Measurements from ENCODE around the gene TIFAB. TPM values are rescaled to one million over a fixed set of nuclear protein-coding genes. Genes with fewer than 3 reads are reported as not detected.

Gene TIFAB
- polyA plus RNA-seq, 12 donors = 0.08 to 2.1 (median 0.14) TPM; not detected in 2

GRCh38 chr5:135444360-135444759 is 7.8 kb downstream of the TIFAB start:
- no peak for DNase-seq

- no peak for DNase-seq
These were observed 8.8 kb downstream of the TIFAB start for GRCh38 chr5:135443161-135443960.

- DNase-seq = no peak
These were observed 9.6 kb downstream of the TIFAB start for GRCh38 chr5:135442431-135443160.

GRCh38 chr5:135441919-135442318 is 10.2 kb downstream of the TIFAB start:
- DNase-seq = no peak

- DNase-seq = no peak
These were observed 10.8 kb downstream of the TIFAB start for GRCh38 chr5:135441350-135441831.

GRCh38 chr5:135440916-135441315 is 11.2 kb downstream of the TIFAB start:
- DNase-seq = no peak

- no peak for DNase-seq
These were observed 12.6 kb downstream of the TIFAB start for GRCh38 chr5:135439231-135440205.

- no peak for DNase-seq
These were observed 13.4 kb downstream of the TIFAB start for GRCh38 chr5:135438636-135439221.

- DNase-seq = no peak
These were observed 14.2 kb downstream of the TIFAB start for GRCh38 chr5:135437796-135438560.

- no peak for DNase-seq
These were observed 14.7 kb downstream of the TIFAB start for GRCh38 chr5:135437422-135437795.

GRCh38 chr5:135436951-135437418 is 15.2 kb downstream of the TIFAB start:
- no peak for DNase-seq

GRCh38 chr5:135435467-135436330 is 16.5 kb downstream of the TIFAB start:
- no peak for DNase-seq

GRCh38 chr5:135434591-135435466 is 17.3 kb downstream of the TIFAB start:
- DNase-seq = no peak

- no peak for DNase-seq
These were observed 18.3 kb downstream of the TIFAB start for GRCh38 chr5:135433681-135434426.

GRCh38 chr5:135432113-135432512 is 20.0 kb downstream of the TIFAB start:
- DNase-seq = no peak

- DNase-seq = no peak
These were observed 22.1 kb downstream of the TIFAB start for GRCh38 chr5:135430135-135430437.

GRCh38 chr5:135429301-135430134 is 22.6 kb downstream of the TIFAB start:
- no peak for DNase-seq
